AG04449 (cell line): ENCODE data around the gene DLGAP1.

ENCODE experiments used
- CTCF ChIA-PET: fragments of 350-600 bp; formaldehyde crosslinking; extraction: SDS; loops from one replicate; lab custom pipeline; 2021; ENCODE audit warnings: antibody characterized with exemption; lab: Yijun Ruan, JAX
- POLR2A ChIA-PET: fragments of 400-600, 350-600 bp; formaldehyde crosslinking; extraction: SDS; loops from one replicate; lab custom pipeline; 2020; ENCODE audit warnings: antibody characterized with exemption, inconsistent platforms; lab: Yijun Ruan, JAX
- DNase-seq: peaks from one replicate; pipeline ENCODE4 v3.0.0-alpha.2; 2010; ENCODE audit warnings: low read depth, low spot score
- H3K4me3 ChIP-seq: 2 replicates; pipeline ENCODE4 v1.5.1; 2011; ENCODE audit warnings: low read depth, mild to moderate bottlenecking, control low read depth, low read length
- CTCF ChIP-seq: IDR thresholded peaks from one replicate; pipeline ENCODE4 v1.5.1; 2011; ENCODE audit warnings: mild to moderate bottlenecking, moderate library complexity, low read length, control low read depth, inconsistent platforms; ENCODE audit not compliant: insufficient read depth; ENCODE audit errors: missing control alignments

Gene DLGAP1

DNA sequence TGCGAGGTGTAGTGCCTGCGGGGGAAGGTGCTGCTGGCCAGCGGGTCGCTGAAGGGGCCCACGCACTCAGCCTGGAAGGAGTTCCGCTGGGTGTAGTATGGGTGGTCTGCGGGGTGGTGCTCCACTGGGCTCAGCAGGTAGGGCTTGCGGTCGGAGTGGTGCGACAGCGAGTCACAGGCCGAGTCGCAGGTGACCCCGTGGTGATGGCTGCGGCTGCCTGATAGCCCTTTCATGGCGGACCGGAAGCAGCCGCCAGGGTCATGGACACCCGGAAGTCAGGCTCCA is 575.3 kb downstream of the DLGAP1 start:
- ChIA-PET CTCF (interaction anchor here (1.4 kb wide), 1 partner anchor 115 kb away, joined by 4 read pairs; no protein-coding TSS in a partner anchor), POLR2A (no interaction called here)
- no peak for DNase-seq
- no peak overlapping the region for H3K4me3 ChIP-seq
- TF ChIP-seq CTCF, result no peak

DNA sequence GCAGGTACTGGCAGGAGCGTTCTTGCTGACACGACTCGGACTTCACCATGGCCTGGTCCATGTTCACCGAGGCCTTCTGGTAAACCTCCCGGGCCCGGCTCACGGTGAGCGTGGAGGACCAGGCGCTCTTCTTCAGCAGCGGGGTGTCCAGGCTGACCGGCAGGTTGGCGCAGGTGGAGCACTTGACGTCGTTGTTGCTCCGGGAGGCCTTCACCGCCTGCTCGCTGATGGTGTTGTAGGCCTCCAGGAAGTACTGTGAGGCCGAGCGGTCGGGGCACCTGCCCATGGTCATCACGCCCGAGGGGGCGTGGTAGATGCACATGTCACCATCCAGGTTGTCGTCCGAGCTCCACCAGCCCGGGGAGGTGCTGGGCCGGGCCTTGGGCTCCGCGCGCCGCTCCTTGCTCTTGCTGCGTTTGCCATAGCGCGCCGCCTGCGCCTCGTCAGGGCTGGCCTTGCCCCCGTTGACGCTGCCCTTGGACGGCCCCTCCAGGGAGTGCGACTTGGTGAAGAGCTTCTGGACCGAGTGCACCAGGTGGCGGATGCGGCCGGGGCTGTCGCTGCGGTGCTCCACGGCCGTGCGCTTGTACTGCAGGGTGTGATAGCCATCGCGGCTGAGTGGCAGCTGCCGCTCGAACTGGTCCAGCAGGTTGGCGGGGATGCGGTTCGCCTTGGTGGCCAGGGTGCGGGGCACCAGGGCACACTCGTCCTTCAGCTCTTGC is 575.8 kb downstream of the DLGAP1 start:
- no peak overlapping the region for H3K4me3 ChIP-seq
- ChIA-PET CTCF (interaction anchor here (1.4 to 2.6 kb wide), 2 partner anchors 10 to 115 kb away, joined by 4 to 11 read pairs; no protein-coding TSS in a partner anchor), POLR2A (no interaction called here)
- no peak for TF ChIP-seq CTCF
- DNase-seq, result no peak

DNA sequence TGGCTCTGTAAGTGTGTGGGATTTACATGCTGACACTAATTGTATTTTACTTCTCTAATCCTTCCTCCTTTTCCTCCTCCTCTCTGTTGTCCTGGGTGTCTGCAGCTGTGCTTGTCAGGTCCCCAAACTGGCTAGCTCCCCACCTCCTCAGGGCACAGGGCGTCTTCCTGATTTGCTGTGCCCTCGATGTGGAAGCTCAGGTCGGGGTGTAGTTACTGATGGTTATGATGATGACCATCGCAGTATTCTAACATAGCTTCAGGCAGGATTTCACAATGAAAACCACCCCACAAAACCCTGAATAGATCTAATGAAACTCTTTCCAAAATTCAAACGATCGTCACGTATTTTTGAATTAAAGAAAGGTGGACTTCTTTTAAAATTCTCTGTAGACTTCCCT is 576.7 kb downstream of the DLGAP1 start:
- no peak for TF ChIP-seq CTCF
- ChIA-PET POLR2A (no interaction called here), CTCF (interaction anchor here (1.0 to 2.6 kb wide), 5 partner anchors 9 to 602 kb away, joined by 3 to 11 read pairs (median 4); no protein-coding TSS in a partner anchor)
- no peak for DNase-seq
- no peak overlapping the region for H3K4me3 ChIP-seq

DNA sequence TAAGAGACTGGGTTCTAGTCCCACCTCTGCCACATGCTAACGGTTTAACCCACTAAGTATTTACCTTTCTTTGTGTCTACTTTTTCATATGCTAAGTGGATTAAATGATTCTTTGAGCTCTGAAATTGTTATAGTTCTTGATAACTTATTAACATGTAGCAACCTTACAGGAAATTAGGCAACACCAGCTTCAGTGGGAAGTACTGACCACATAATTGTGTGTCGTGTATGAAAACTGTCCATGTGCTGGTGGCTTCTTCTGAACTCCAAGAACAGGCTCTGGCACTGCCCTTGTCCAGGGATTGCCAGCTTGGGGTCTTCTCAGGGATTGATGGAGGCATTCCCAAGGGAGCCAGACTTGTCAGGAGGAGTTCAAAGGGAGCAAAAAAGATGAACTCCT is 577.4 kb downstream of the DLGAP1 start:
- POLR2A ChIA-PET, result no interaction called here
- H3K4me3 ChIP-seq, result no peak overlapping the region
- TF ChIP-seq CTCF, result no peak
- DNase-seq, result no peak
- CTCF ChIA-PET, result interaction anchor here (1.0 to 2.6 kb wide), 5 partner anchors 8 to 602 kb away, joined by 3 to 11 read pairs (median 4); no protein-coding TSS in a partner anchor

DNA sequence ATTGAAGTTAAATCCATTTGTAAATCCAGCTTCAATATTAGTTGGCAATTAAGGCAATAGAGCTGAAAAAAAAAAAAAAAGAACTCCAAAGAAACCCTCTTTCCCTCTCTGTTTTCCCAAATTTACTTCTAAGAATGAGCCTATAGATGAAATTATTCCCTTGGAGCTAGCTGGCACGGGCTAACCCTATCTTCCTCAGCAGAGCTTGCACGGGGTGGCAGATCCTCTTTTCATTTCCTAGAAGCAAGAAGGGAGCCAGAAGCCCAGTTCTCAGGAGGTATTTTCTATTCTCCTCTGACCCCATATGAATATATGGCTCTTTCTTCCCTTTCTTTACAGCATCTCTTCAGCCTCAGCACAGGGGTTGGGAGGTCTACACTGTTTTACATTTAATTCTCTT is 579.1 kb downstream of the DLGAP1 start:
- ChIA-PET POLR2A (no interaction called here), CTCF (interaction anchor here (1.0 to 3.6 kb wide), 7 partner anchors 10 to 124 kb away, joined by 3 to 25 read pairs (median 6); no protein-coding TSS in a partner anchor)
- no peak for DNase-seq
- TF ChIP-seq CTCF, result no peak
- no peak overlapping the region for H3K4me3 ChIP-seq

DNA sequence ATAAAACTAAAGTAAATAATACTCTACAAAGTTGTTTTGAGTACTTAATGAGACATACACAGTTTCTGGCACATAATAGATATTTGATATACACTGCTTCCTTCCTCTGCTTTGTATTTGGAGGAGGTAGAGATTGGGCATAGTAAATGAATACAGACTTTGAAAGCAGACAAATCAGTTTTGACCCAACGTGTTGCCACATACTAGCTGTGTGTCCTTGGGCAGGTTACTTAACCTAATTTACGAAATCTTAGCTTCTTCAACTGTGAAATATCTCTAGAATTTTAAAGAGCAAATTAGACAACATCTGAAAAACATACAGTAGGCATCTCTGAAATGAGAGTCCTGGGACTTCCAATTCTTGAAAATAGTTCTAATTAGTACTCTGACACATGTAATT is 579.7 kb downstream of the DLGAP1 start:
- CTCF ChIA-PET, result interaction anchor here (1.0 to 3.6 kb wide), 7 partner anchors 11 to 124 kb away, joined by 3 to 25 read pairs (median 6); no protein-coding TSS in a partner anchor
- no peak for TF ChIP-seq CTCF
- POLR2A ChIA-PET, result no interaction called here
- no peak for DNase-seq
- H3K4me3 ChIP-seq, result no peak overlapping the region
